BLaER1 (cell line): ENCODE results near the gene RGS19.

Experiments
- H3K27ac ChIP-seq: shearing (Covaris generic); formaldehyde crosslinking; 2 replicates; pipeline ENCODE4 v1.8.1; 2022
- H3K27me3 ChIP-seq: shearing (Covaris generic); formaldehyde crosslinking; 2 replicates; pipeline ENCODE4 v1.8.1; 2022
- H3K36me3 ChIP-seq: shearing (Covaris generic); formaldehyde crosslinking; 2 replicates; pipeline ENCODE4 v1.8.1; 2022
- H3K4me1 ChIP-seq: shearing (Covaris generic); formaldehyde crosslinking; 2 replicates; pipeline ENCODE4 v1.8.1; 2022
- H3K4me2 ChIP-seq: shearing (Covaris generic); formaldehyde crosslinking; 2 replicates; pipeline ENCODE4 v1.8.1; 2022
- H3K4me3 ChIP-seq: shearing (Covaris generic); formaldehyde crosslinking; 2 replicates; pipeline ENCODE4 v1.8.1; 2022
- H3K9ac ChIP-seq: shearing (Covaris generic); formaldehyde crosslinking; 2 replicates; pipeline ENCODE4 v1.8.1; 2022
- H3K9me3 ChIP-seq: shearing (Covaris generic); formaldehyde crosslinking; 2 replicates; pipeline ENCODE4 v1.8.1; 2022
- H4K20me1 ChIP-seq: shearing (Covaris generic); formaldehyde crosslinking; 2 replicates; pipeline ENCODE4 v1.8.1; 2022
- Cebpa-rat ChIP-seq: shearing (Covaris generic); IDR thresholded peaks from 2 replicates; pipeline ENCODE4 v1.8.1; 2022

The RGS19 gene

GRCh38 chr20:64037498-64038213 is 41.7 kb downstream of the RGS19 start:
- H3K4me3 ChIP-seq = peak overlapping the region; percentile 69; the same call in 1 of the 2 replicates
- peaks cover 47% of the 10 kb centered on the region; the same call in 1 of the 2 replicates for H4K20me1 ChIP-seq
- peaks cover 54% of the 10 kb centered on the region for H3K27me3 ChIP-seq
- no peaks in the 10 kb centered on the region for H3K9me3 ChIP-seq
- peak overlapping the region; percentile 99 for H3K4me2 ChIP-seq
- no peak overlapping the region for H3K9ac ChIP-seq
- no peak overlapping the region; the same call in 1 of the 2 replicates for H3K27ac ChIP-seq
- TF ChIP-seq Cebpa-rat = no peak
- H3K36me3 ChIP-seq = peaks cover 26% of the 10 kb centered on the region
- H3K4me1 ChIP-seq = peaks cover 79% of the 10 kb centered on the region

DNA sequence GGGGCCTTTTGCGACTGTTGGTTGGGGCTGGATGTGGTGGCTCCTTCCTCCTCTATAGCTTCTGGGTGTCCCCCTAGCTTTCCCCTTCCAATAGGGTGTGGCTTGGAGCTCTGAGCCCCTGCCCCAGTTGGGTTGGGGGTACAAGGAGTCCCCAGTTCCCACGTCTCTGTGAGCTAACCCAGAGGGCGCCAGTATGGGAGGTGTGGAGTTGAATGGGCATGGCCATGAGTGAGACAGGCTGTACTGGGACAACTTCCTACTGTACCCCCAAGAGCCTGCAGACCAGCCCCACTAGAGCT is 42.2 kb downstream of the RGS19 start:
- Histone ChIP-seq H3K36me3 (peaks cover 31% of the 10 kb centered on the region), H3K27ac (no peak overlapping the region; the same call in 1 of the 2 replicates), H3K9me3 (no peaks in the 10 kb centered on the region), H3K4me1 (peaks cover 75% of the 10 kb centered on the region), H3K27me3 (peaks cover 50% of the 10 kb centered on the region), H4K20me1 (peaks cover 50% of the 10 kb centered on the region; the same call in 1 of the 2 replicates), H3K9ac (no peak overlapping the region), H3K4me2 (peak overlapping the region; percentile 99), H3K4me3 (no peak overlapping the region)
- TF ChIP-seq Cebpa-rat = no peak

DNA sequence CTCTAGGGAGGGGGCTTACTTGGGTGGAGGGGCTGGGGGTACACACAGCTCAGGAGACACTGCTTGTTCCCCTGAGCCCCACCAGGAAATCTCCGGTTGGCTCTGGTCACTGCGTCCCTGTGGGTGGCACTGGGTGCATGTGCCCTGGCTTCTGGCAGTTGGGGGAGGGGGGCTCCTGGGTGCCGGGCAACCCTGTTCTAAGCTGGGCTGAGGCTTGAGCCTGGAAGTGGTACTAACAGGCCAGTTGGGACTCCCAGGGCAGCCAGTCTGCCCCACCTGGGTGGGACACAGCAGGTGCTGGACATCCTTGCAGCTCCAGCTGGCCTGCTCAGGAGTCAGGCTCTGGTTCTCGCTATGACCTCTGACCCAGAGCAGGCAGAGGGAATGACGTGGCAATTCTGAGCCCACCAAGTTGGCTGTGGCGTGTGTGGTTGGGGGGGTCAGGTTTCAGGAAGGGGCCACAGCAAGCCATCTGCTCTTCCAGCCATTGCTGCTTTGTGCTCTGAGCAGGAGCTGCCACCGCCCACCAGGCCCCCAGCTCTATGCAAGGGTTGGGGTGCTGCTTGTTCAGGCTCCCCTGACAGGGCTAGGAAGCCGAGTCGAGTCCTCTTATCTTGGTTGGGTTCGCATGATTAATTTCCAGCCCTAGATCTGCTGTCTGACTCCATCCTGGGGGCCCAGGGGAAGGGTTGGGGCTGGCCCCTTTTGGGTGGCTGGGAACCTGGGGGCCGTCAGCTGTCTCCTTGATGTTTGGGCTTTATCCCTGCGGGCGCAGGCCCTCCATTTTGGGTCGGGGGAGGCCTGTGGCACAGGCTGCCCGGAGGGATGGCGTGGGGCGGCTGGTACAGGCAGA is 42.7 kb downstream of the RGS19 start:
- Histone ChIP-seq H4K20me1 (peaks cover 50% of the 10 kb centered on the region; the same call in 1 of the 2 replicates), H3K4me2 (peak overlapping the region; percentile 99), H3K4me3 (no peak overlapping the region), H3K9ac (no peak overlapping the region), H3K9me3 (no peaks in the 10 kb centered on the region), H3K36me3 (peaks cover 37% of the 10 kb centered on the region), H3K27me3 (peaks cover 44% of the 10 kb centered on the region), H3K4me1 (peaks cover 69% of the 10 kb centered on the region), H3K27ac (peak overlapping the region; percentile 47)
- TF ChIP-seq Cebpa-rat = no peak

- no peak within 1 kb of the TSS for H3K4me3 ChIP-seq
- H3K9me3 ChIP-seq = no peaks in the 10 kb centered on the region
- H3K4me2 ChIP-seq = peak within 1 kb of the TSS; percentile 99
- H3K4me1 ChIP-seq = peaks cover 63% of the 10 kb centered on the region
- no peak for TF ChIP-seq Cebpa-rat
- peaks cover 43% of the 10 kb centered on the region for H3K36me3 ChIP-seq
- H3K27ac ChIP-seq = peak within 1 kb of the TSS; percentile 47
- peaks cover 38% of the 10 kb centered on the region for H3K27me3 ChIP-seq
- peaks cover 51% of the 10 kb centered on the region; the same call in 1 of the 2 replicates for H4K20me1 ChIP-seq
- no peak within 1 kb of the TSS for H3K9ac ChIP-seq
Observed at GRCh38 chr20:64035933-64036345, 43.4 kb downstream of the RGS19 start, which contains the start of gene C20orf204. C20orf204 (plus strand) TSS chr20:64036182; CDS start chr20:64036324, 142 bp downstream.

- no peaks in the 10 kb centered on the region for H3K9me3 ChIP-seq
- no peak for TF ChIP-seq Cebpa-rat
- H4K20me1 ChIP-seq = peaks cover 58% of the 10 kb centered on the region; the same call in 1 of the 2 replicates
- H3K9ac ChIP-seq = no peak overlapping the region
- peak overlapping the region; percentile 99 for H3K4me2 ChIP-seq
- H3K4me3 ChIP-seq = no peak overlapping the region
- peaks cover 49% of the 10 kb centered on the region for H3K36me3 ChIP-seq
- H3K27me3 ChIP-seq = peaks cover 32% of the 10 kb centered on the region
- peaks cover 56% of the 10 kb centered on the region for H3K4me1 ChIP-seq
- 0 out of 2 replicates have a peak overlapping the region, but pooled peaks have one; percentile 47 for H3K27ac ChIP-seq
Observed at GRCh38 chr20:64035066-64035932, 44.0 kb downstream of the RGS19 start.

GRCh38 chr20:64033981-64034493 is 45.3 kb downstream of the RGS19 start:
- H3K4me3 ChIP-seq = no peak overlapping the region
- H3K27ac ChIP-seq = no peak overlapping the region
- peaks cover 62% of the 10 kb centered on the region; the same call in 1 of the 2 replicates for H4K20me1 ChIP-seq
- peaks cover 44% of the 10 kb centered on the region for H3K4me1 ChIP-seq
- no peak for TF ChIP-seq Cebpa-rat
- H3K9me3 ChIP-seq = no peaks in the 10 kb centered on the region
- H3K4me2 ChIP-seq = no peak overlapping the region
- H3K9ac ChIP-seq = no peak overlapping the region
- H3K27me3 ChIP-seq = peaks cover 20% of the 10 kb centered on the region
- H3K36me3 ChIP-seq = peaks cover 62% of the 10 kb centered on the region

DNA sequence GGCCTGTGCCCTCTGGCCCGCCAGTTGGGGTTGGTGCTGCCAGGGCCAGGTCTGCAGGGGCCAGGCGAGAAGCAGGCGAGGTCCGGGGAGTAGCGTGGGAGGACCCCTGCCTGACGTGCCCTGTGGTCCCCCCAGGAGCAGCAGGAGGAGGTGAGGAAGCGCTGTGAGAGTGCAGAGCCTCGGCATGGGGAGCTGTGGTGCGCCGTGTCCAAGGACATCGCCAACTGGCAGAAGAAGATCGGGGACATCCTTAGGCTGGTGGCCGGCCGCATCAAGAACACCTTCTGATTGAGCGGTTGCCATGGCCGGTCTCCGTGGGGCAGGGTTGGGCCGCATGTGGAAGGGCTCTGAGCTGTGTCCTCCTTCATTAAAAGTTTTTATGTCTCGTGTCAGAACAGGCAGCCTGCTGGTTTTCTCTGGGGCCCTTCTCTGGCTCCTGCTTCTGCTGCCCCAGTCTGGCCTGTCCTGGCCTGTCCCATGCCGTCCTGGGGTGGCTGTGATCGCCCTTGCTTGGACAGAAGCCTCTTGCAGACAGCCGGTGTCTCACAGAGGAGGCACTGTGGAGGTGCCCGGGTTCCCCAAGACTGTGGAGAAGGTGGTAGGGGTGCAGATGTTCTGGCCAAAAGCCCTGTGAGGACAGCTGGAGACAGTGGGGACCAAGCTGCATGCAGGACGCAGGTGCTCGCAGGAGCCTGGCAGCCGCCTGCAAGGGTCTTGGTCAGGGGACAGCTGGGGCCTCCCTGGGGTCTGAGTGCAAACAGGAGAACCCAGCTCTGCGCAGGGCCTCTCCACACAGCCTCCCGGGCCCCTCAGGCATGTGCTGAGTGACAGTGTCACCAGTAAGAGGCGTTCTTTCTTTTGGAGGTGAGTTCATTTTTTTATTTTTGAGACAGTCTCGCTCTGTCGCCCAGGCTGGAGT is 46.4 kb downstream of the RGS19 start:
- peaks cover 33% of the 10 kb centered on the region for H3K4me1 ChIP-seq
- no peak overlapping the region for H3K9ac ChIP-seq
- H3K9me3 ChIP-seq = no peaks in the 10 kb centered on the region
- peaks cover 73% of the 10 kb centered on the region for H3K36me3 ChIP-seq
- H4K20me1 ChIP-seq = peaks cover 73% of the 10 kb centered on the region; the same call in 1 of the 2 replicates
- no peak overlapping the region for H3K4me2 ChIP-seq
- H3K4me3 ChIP-seq = no peak overlapping the region
- no peak overlapping the region for H3K27ac ChIP-seq
- no peak for TF ChIP-seq Cebpa-rat
- peaks cover 15% of the 10 kb centered on the region for H3K27me3 ChIP-seq

- Histone ChIP-seq H3K4me2 (no peak overlapping the region), H3K4me3 (no peak overlapping the region), H3K9me3 (no peaks in the 10 kb centered on the region), H3K27ac (no peak overlapping the region), H3K27me3 (peaks cover 4% of the 10 kb centered on the region; the same call in 1 of the 2 replicates), H3K36me3 (peaks cover 84% of the 10 kb centered on the region), H3K9ac (no peak overlapping the region), H4K20me1 (peaks cover 77% of the 10 kb centered on the region; the same call in 1 of the 2 replicates), H3K4me1 (peaks cover 22% of the 10 kb centered on the region)
- TF ChIP-seq Cebpa-rat = no peak
Observed at GRCh38 chr20:64031822-64032314, 47.5 kb downstream of the RGS19 start.
